Measurements from ENCODE around the gene FAM53B. TPM values are rescaled to one million over a fixed set of nuclear protein-coding genes. Genes with fewer than 3 reads are reported as not detected.

FAM53B gene
- total RNA-seq, 1 donor = 13.4 TPM

DNA sequence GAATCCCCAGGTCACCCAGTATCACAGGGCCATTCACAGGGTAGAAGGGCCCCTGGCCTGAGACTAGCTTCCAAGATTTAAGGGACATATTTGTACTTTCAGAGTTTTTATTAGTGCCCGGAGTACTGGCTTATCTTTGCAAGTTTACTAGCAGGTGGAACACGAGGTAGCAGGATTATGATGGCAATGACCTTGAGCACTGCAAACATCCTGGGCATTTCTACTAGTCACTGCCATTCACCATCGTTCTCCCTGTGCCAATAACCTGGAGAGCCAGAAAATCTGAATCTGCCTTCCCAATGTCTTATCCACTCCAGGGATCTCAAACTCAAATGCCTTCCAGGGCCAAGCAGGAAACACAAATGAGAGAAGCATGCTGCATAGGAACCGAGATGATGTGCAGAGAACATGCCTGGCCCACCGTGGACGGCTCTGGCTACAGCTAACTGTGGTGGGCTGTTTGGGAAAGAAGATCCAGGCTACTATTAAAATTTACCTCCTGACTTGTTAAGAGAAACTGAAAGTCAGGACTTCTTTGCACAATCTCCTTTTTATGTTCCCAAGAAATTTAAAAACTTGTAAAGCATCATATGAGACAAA lies 16.7 kb downstream of the FAM53B start:
- TF ChIP-seq, protein P1, sequence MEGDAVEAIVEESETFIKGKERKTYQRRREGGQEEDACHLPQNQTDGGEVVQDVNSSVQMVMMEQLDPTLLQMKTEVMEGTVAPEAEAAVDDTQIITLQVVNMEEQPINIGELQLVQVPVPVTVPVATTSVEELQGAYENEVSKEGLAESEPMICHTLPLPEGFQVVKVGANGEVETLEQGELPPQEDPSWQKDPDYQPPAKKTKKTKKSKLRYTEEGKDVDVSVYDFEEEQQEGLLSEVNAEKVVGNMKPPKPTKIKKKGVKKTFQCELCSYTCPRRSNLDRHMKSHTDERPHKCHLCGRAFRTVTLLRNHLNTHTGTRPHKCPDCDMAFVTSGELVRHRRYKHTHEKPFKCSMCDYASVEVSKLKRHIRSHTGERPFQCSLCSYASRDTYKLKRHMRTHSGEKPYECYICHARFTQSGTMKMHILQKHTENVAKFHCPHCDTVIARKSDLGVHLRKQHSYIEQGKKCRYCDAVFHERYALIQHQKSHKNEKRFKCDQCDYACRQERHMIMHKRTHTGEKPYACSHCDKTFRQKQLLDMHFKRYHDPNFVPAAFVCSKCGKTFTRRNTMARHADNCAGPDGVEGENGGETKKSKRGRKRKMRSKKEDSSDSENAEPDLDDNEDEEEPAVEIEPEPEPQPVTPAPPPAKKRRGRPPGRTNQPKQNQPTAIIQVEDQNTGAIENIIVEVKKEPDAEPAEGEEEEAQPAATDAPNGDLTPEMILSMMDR (IDR thresholded peaks at IDR 0.05; ENCODE audit: insufficient read depth, low read depth, low read length) = no peak
- DNase-seq (ENCODE audit: low read depth) = no peak
- no peak overlapping the region for H3K4me3 ChIP-seq (ENCODE audit: low read depth, low read length)

DNA sequence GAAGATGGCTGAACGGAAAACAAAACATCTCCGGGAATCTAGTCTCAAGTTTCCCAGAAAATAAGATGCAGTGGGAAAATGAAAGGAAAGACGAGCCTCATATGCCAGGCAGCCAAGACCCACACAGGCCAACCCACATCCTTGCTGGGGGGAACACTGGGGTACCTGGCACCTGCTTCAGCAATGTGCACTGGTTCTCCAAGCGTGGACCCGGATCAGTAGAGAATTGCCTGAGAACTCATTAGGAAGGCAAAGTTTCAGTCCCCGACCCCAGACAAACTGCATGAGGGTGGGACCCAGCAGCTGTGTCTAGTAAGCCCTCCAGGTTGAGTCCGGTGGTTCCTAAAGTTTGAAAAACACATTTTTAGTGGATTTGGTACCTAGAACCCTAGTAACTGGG lies 18.4 kb downstream of the FAM53B start:
- no peak overlapping the region for H3K4me3 ChIP-seq (ENCODE audit: low read depth, low read length)
- TF ChIP-seq, protein P1 (IDR thresholded peaks at IDR 0.05; ENCODE audit: insufficient read depth, low read depth, low read length) = no peak
- no peak for DNase-seq (ENCODE audit: low read depth)

DNA sequence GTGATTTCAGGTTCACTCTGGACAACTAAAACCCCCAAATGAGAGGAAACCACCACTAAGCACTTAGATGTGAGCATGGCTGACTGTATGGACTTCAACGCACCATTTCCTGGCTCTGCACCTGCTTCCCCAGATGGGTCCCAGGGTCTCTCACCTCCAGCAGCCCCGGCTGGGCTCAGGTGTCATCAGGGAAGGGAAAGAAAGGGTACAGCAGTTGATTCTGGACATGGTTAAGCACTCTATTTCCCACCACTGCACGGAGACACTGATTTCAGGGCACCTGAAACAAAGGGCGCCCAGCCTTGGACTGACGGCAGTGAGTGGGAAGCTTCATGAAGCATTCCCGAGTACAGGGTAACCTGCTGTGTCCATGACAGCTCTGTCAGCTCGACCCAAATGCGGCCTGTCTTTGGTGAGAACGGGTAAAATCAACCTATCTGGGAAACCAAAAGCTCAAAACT lies 19.0 kb downstream of the FAM53B start:
- TF ChIP-seq, protein P1 (IDR thresholded peaks at IDR 0.05; ENCODE audit: insufficient read depth, low read depth, low read length) = no peak

DNA sequence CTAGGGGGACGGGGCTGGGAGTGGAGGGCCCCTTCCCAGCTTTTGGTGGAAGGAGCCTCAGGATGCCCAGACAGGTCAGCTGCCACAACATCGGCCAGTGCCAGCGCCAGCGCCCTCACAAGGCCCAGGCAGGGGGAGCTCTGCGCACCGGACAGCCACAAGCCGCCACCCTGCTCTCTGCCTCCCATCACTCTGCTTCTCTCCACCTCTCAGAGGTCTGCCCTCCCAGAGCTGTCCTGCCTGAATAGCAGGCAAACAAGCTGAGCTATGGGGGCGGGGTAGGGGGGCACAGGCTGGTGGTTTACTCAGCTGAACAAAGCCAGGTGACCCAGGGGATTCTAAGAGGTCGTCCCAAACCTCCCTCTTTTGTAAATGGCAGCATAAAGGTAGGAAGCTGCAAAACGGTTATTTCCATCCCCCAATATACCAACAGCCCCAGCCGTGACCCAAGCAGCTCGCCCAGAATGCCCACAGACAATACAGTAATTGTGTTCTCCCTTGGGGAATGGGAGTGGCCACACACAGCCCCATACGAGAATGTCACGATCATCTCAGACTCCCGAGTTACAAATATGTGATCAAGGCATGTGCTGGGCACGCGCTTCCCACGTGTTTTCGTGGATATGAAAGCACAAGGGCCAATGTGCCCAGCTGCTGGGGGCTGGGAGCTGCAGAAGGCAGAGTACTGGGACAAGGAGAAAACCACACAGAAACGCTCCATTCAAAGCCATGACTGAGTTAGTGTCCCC lies 19.7 kb downstream of the FAM53B start:
- no peak for DNase-seq (ENCODE audit: low read depth)
- TF ChIP-seq, protein P1 (IDR thresholded peaks at IDR 0.05; ENCODE audit: insufficient read depth, low read depth, low read length) = no peak

More for the DNA sequence above, 19.0 kb downstream of the FAM53B start:
- DNase-seq (ENCODE audit: low read depth) = no peak
- H3K4me3 ChIP-seq (ENCODE audit: low read depth, low read length) = no peak overlapping the region

DNA sequence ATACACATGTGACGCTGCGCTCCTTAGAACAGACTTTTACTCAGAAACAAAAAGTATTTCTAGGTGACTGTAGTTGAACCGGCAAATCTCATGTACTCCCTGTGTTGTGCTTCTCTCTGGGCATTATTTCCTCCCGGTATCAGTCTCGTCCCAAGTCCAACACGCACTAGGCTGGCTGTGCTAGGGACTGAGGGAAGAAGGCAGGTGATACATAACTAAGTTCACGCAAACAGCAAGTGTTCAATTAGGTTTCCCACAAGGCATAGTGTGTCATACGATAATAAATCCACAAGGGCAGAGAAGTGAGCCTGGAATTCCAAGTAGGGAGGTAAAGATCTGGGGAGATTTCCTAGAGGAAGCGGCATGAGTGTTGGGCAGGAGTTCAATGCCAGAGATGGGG lies 20.4 kb downstream of the FAM53B start:
- H3K4me3 ChIP-seq (ENCODE audit: low read depth, low read length) = no peak overlapping the region
- TF ChIP-seq, protein P1 (IDR thresholded peaks at IDR 0.05; ENCODE audit: insufficient read depth, low read depth, low read length) = no peak
- DNase-seq (ENCODE audit: low read depth) = no peak

More for the DNA sequence above, 19.7 kb downstream of the FAM53B start:
- no peak overlapping the region for H3K4me3 ChIP-seq (ENCODE audit: low read depth, low read length)

DNA sequence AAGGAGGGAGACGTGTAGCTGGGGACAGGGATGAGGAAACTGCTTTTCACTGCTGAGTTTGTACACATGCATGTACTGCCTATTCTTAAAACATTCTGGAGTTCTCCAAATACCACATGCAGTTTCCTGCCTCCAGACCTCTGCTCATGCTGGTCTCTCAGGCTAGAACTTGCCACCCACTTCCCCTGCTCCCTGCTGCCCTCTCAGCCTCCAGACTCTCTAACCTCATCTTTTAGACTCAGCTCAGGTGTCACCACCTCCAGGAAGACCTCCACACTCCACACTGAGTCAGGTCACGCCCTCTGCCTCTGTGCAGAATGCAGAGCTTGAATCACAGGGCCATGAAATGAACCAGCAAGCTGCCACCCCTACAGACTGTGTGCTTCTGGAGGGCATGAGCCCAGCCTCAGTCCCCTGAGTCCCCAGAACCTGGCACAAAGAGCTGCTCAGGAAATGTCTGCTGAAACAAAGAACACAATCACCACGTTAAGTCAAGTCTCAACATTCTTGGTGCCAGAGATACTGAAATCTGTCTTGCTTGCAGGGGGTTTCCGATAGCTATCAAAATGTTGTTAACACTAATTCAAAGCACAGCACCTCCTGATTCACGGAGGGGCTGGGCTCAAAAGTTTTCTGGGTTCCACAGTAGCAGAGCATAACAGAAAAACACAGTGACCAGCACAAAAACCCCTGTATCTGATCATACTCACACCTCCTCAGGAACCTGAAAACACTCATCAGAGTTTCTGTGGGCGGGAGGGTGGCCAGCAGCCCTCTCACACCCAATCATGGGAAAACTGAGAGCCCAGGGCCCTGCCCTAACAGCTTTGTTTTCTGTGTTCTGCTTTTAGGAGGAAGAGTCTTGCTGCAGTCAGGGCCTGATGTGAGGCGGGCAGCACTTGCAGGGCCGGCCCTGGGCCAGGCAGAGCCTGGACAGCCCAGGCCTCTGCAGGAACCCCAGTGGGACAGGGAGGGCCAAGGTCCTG lies 21.1 kb downstream of the FAM53B start:
- TF ChIP-seq, protein P1 (IDR thresholded peaks at IDR 0.05; ENCODE audit: insufficient read depth, low read depth, low read length) = no peak
- no peak overlapping the region for H3K4me3 ChIP-seq (ENCODE audit: low read depth, low read length)
- DNase-seq (ENCODE audit: low read depth) = no peak
